SKM-1 treated with dmso at 0.1 percent for 144 hours (cell line): ENCODE measurements around the gene COG1.

Source experiments
- DNase-seq: peaks from one replicate; lab custom pipeline; 2025; ENCODE audit not compliant: unreplicated experiment; lab: John Stamatoyannopoulos, UW

The COG1 gene

GRCh38 chr17:73198930-73199260 is 6.0 kb downstream of the COG1 start:
- no peak for DNase-seq

- no peak for DNase-seq
These were observed 7.0 kb downstream of the COG1 start for GRCh38 chr17:73199751-73200317.

GRCh38 chr17:73200476-73200875 is 7.6 kb downstream of the COG1 start:
- no peak for DNase-seq

- no peak for DNase-seq
These were observed 8.6 kb downstream of the COG1 start for GRCh38 chr17:73201215-73202069.

- DNase-seq, result no peak
These were observed 10.4 kb downstream of the COG1 start for GRCh38 chr17:73203135-73203787.

GRCh38 chr17:73203788-73204479 is 11.1 kb downstream of the COG1 start:
- no peak for DNase-seq

GRCh38 chr17:73205459-73205961 is 12.7 kb downstream of the COG1 start:
- DNase-seq, result no peak

GRCh38 chr17:73208139-73208827 is 15.4 kb downstream of the COG1 start:
- DNase-seq, result no peak

GRCh38 chr17:73209436-73209835 is 16.6 kb downstream of the COG1 start:
- no peak for DNase-seq

GRCh38 chr17:73210002-73210678 is 17.3 kb downstream of the COG1 start:
- no peak for DNase-seq

- no peak for DNase-seq
These were observed 18.9 kb downstream of the COG1 start for GRCh38 chr17:73211745-73212144.

- DNase-seq, result no peak
These were observed 21.2 kb downstream of the COG1 start for GRCh38 chr17:73214008-73214407.

GRCh38 chr17:73214851-73215250 is 22.0 kb downstream of the COG1 start:
- DNase-seq, result no peak

GRCh38 chr17:73215447-73215846 is 22.6 kb downstream of the COG1 start:
- DNase-seq, result no peak

- DNase-seq, result no peak
These were observed 30.9 kb downstream of the COG1 start for GRCh38 chr17:73223626-73224230.

- no peak for DNase-seq
These were observed 31.4 kb downstream of the COG1 start for GRCh38 chr17:73224237-73224636.

- DNase-seq, result no peak
These were observed 31.9 kb downstream of the COG1 start for GRCh38 chr17:73224663-73225305.

- DNase-seq, result no peak
These were observed 33.8 kb downstream of the COG1 start for GRCh38 chr17:73226556-73227172.

- no peak for DNase-seq
These were observed 34.5 kb downstream of the COG1 start for GRCh38 chr17:73227379-73227778.
